Osteocyte (in vitro differentiated cells): ENCODE results near the gene TAC3. TPM values are rescaled to one million over a fixed set of nuclear protein-coding genes. Genes with fewer than 3 reads are reported as not detected.

Experiments
- DNase-seq: peaks from one replicate; pipeline ENCODE4 v3.0.0; 2021; ENCODE audit warnings: mixed read lengths; ENCODE audit not compliant: unreplicated experiment; ENCODE audit errors: extremely low spot score
- H3K27ac Mint-ChIP-seq: one replicate; pipeline ENCODE4 v1.8.0; 2021; ENCODE audit warnings: mild to moderate bottlenecking, mixed read lengths; ENCODE audit not compliant: unreplicated experiment
- H3K27me3 Mint-ChIP-seq: one replicate; pipeline ENCODE4 v1.8.0; 2021; ENCODE audit warnings: mixed read lengths; ENCODE audit not compliant: unreplicated experiment
- H3K36me3 Mint-ChIP-seq: one replicate; pipeline ENCODE4 v1.8.0; 2021; ENCODE audit warnings: mixed read lengths; ENCODE audit not compliant: unreplicated experiment
- H3K4me1 Mint-ChIP-seq: one replicate; pipeline ENCODE4 v1.8.0; 2021; ENCODE audit warnings: mixed read lengths; ENCODE audit not compliant: unreplicated experiment
- H3K4me3 Mint-ChIP-seq: one replicate; pipeline ENCODE4 v1.8.0; 2021; ENCODE audit warnings: mild to moderate bottlenecking, moderate library complexity, mixed read lengths; ENCODE audit not compliant: unreplicated experiment
- H3K9me3 Mint-ChIP-seq: one replicate; pipeline ENCODE4 v1.8.0; 2021; ENCODE audit warnings: mixed read lengths; ENCODE audit not compliant: unreplicated experiment
- CTCF ChIP-seq: fragments of 200-600 bp; sonication (generic); IDR thresholded peaks from 2 replicates; pipeline ENCODE4 v1.5.0; 2021; ENCODE audit warnings: antibody characterized with exemption, mild to moderate bottlenecking, moderate library complexity
- total RNA-seq: library from RNA; stranded (reverse); gene quantifications from 2 replicates; pipeline ENCODE4 v1.2.1, GENCODE V29; 2021

The TAC3 gene
- total RNA-seq, 1 donor from 2014 or later = not detected

GRCh38 chr12:57000393-57000792 is 15.9 kb downstream of the TAC3 start:
- no peak for DNase-seq
- Mint-ChIP-seq H3K27ac (no peak overlapping the region), H3K4me3 (no peak overlapping the region), H3K4me1 (peaks cover 5% of the 10 kb centered on the region), H3K36me3 (peaks cover 38% of the 10 kb centered on the region), H3K9me3 (no peaks in the 10 kb centered on the region), H3K27me3 (no peaks in the 10 kb centered on the region)
- no peak for TF ChIP-seq CTCF

DNA sequence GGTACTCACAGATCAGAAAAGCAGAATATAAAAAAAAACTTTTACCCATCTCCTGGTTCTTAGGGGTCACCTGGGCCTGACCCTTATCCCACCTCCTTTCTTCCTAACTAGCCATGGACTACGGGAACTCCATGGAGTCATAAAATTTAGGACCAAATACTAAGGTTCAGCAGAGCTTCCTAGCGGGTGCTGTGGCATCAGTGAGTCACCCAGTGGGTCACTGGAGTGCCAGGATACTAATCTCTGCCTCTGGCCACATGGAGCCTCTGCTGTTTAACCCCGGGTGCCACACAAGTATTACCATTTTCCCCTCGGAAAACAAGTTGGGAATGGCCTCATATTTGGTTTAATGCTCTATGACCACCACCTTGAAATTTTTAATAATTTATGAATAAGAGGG is 16.9 kb downstream of the TAC3 start:
- no peak for TF ChIP-seq CTCF
- Mint-ChIP-seq H3K4me3 (no peak overlapping the region), H3K9me3 (no peaks in the 10 kb centered on the region), H3K27ac (no peak overlapping the region), H3K4me1 (no peaks in the 10 kb centered on the region), H3K27me3 (no peaks in the 10 kb centered on the region), H3K36me3 (peaks cover 38% of the 10 kb centered on the region)
- DNase-seq = no peak

DNA sequence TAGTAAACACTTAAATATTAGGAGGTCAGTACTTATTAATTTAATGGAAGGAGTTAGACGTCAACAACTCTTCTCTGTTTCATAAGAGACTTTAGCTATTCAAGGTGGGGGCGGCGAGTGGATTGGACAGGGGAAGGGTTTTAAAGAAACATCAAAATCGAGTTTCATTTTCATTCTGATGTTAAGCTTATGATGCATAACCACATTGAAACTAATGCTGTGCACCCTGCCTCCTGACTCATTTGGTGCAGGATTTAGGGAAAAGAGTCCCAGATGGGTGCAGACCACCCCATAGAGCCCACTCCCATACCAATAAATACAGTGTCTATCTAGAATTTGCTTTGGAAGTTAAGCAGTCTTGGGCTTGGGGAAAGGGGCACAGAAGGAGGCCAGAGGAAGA is 17.3 kb downstream of the TAC3 start:
- Mint-ChIP-seq H3K27me3 (no peaks in the 10 kb centered on the region), H3K27ac (no peak overlapping the region), H3K4me3 (no peak overlapping the region), H3K4me1 (no peaks in the 10 kb centered on the region), H3K9me3 (no peaks in the 10 kb centered on the region), H3K36me3 (peaks cover 34% of the 10 kb centered on the region)
- no peak for TF ChIP-seq CTCF
- no peak for DNase-seq

DNA sequence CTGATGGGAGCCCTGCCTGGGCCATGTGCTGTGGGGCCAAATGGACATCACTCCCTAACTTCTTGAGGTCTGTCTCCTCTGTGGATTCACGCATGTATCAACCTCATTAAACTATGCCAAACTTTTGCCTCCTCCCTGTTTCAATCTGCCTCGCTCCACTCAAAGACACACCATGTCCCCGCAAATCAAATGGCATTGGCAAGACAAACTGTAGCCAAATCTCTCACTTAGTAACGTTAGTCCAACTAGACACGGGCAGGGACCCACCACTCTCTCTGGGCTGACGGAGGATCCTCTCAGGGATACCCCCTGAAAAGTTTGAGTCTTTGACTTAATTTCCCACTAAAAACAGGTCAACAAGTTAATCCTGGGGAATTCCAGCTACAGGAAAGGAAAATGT is 18.0 kb downstream of the TAC3 start:
- Mint-ChIP-seq H3K27ac (no peak overlapping the region), H3K27me3 (no peaks in the 10 kb centered on the region), H3K36me3 (peaks cover 30% of the 10 kb centered on the region), H3K9me3 (no peaks in the 10 kb centered on the region), H3K4me3 (no peak overlapping the region), H3K4me1 (no peaks in the 10 kb centered on the region)
- TF ChIP-seq CTCF = no peak
- no peak for DNase-seq

DNA sequence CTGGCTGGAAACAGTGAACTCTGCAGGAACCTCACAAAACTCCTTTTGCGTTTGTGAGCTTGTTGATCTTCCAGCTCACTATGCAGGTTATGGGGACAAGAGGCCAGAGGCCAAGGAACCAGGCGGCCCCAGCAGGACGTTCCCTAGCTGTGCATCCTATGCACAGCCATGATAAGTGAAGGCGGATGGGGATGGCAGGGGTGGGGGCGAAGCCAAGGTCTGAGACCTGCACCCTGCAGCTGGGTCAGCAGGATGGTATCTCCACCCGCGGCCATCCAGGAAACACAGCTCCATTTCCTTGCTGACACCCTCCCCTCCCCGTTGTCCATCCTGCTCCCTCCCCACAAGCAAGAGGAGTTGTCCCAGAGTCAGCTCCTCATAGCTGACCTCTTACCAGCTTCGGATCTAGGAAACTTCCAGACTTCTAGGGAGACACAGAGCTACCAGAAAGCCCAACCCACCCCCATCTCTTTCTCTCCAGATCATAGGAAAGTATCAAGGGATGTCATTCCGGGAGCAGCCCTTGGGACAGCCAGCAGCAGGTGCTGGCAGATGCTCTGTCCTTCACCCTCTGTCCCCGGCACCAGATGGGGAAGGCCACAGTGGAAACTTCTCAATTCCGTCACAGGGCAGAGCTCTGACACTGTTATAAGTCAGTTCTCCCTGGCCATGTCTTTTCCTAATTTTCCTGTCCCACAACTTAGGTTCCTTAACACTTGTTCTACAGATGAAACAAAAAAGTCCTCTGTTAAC is 19.4 kb downstream of the TAC3 start:
- no peak for DNase-seq
- Mint-ChIP-seq H3K36me3 (peaks cover 16% of the 10 kb centered on the region), H3K4me3 (no peak overlapping the region), H3K4me1 (no peaks in the 10 kb centered on the region), H3K27me3 (no peaks in the 10 kb centered on the region), H3K9me3 (no peaks in the 10 kb centered on the region), H3K27ac (no peak overlapping the region)
- no peak for TF ChIP-seq CTCF
